SIG-M5 (cell line): Measurements from ENCODE around the gene TIGIT.
"Not testable (repeated sequence)": the region's sequence is repeated elsewhere in the genome, so short reads cannot be mapped to it uniquely, and the experiment has no call there.

Source experiments
- DNase-seq: peaks from one replicate; lab custom pipeline; 2025; lab: John Stamatoyannopoulos, UW

Gene TIGIT

DNA sequence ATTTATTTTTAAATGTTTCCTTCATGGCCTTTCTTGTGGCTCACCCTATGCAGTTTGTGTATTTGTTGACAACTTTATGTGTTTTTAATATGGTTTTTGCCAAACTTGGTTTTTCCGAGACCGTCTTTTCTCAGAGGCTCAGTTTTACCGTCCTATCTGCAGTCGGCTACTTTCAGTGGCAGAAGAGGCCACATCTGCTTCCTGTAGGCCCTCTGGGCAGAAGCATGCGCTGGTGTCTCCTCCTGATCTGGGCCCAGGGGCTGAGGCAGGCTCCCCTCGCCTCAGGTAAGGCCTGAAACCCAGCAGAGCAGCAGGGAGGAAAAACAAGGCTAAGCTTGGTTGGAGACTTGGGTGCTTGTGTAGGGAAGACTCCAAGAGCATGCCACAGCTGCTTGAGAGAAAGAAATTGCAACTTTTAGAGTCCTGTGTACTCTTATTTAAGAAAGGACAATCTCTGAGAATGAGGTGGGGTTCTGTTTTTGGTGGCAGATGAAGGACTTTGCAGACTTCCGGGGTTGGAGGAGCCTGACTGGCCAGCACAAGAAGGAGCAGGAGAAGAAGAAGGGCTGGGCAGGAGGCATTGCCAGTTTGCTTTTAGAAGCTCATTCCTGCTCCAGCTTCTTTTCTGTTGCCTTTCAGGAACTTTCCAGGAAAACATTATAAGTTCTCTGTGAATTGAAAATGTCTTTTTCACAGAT lies at the start of gene TIGIT:
TSS of gene TIGIT (plus strand) at position 191 of the 698 bp plus-strand sequence. CDS start at position 225, 34 bp downstream.
- no peak for DNase-seq

DNA sequence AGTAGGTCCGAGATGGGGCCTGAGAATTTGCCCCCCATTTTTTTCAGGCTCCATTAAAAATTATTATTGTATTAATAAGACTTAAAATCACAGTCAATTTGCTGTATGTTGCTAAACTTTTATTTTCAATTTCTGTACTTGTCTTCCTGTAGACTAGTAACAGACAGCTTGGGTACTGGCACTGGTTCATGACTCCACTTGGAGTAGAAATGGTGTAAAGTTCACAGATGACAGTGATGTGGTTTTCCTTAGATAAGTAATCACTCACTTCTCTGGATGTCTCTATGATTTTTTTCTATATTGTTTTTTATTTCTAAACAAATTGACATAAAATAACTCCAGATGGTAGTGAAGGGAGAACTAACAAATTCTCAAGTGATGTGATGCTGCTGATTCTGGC lies 40.9 kb upstream of the TIGIT start:
- no peak for DNase-seq

- DNase-seq, result no peak
Observed at GRCh38 chr3:114253505-114253904, 40.3 kb upstream of the TIGIT start.

GRCh38 chr3:114259566-114259965 lies 34.3 kb upstream of the TIGIT start:
- DNase-seq, result no peak

DNA sequence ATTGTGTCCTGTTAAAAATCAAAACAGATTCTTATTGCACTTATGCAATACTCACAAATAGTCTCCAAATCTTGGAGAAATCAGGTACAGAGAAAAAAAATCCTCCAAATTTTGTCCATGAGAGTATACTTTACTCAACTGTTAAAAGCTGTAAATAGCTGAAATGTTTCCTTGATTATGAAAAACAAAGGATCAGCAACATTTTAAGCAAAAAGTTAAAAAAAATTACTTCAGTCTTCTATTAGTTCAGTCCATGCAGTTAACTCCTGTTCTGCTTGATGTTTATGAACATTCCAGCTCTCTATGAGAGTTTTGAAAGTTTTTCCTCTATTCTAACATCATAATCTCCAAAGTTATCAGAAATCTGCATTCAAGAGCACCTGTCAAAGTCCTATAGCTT lies 33.7 kb upstream of the TIGIT start:
- DNase-seq, result no peak

GRCh38 chr3:114270019-114270418 lies 23.8 kb upstream of the TIGIT start:
- DNase-seq, result no peak

DNA sequence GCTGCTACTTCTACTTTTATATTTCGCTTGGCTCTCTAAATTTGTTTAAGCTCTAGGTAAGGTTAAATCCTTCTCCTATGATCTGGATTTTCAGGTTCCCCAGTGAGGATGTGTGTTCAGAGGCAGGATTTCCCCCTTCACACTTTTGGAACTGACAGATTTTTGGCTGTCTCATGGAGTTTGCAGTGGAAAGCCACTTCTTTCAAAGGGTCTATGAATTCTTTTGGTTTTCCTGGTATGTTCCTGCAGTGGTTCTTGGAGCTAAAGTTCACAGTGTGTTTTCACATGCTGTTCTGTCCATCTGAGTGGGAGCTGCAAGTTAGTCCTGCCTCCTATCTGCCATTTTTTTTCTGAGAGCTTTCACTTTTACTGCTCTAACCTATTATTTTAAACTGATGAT lies 21.6 kb upstream of the TIGIT start:
- DNase-seq, result no peak

DNA sequence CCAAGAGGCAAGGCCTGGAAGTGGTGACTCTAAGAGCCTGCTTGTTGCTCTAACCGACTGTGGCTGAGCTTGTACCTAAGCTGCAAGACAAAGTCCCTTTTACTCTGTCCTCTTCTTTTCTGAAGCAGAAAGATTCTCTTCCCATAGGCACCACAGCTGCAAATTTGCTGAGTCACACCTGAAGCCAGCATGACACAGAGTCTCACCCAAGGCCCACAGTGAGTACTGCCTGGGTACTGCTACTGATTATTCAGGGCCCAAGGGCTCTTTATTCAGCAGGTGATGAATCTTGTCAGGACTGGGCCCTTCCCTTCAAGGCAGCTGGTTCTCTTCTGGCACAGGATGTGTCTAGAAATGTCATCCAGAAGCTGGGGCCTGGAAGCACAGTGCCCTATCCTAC lies 18.9 kb upstream of the TIGIT start:
- DNase-seq, result no peak

DNA sequence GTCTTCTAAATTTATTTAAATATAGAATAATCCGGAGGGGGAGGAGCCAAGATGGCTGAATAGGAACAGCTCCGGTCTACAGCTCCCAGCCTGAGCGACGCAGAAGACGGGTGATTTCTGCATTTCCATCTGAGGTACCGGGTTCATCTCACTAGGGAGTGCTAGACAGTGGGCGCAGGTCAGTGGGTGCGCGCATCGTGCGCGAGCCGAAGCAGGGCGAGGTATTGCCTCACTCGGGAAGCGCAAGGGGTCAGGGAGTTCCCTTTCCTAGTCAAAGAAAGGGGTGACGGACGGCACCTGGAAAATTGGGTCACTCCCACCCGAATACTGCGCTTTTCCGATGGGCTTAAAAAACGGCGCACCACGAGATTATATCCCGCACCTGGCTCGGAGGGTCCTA lies 17.0 kb upstream of the TIGIT start:
- not testable (repeated sequence) for DNase-seq

- DNase-seq, result no peak
Observed at GRCh38 chr3:114284644-114285043, 9.2 kb upstream of the TIGIT start.

DNA sequence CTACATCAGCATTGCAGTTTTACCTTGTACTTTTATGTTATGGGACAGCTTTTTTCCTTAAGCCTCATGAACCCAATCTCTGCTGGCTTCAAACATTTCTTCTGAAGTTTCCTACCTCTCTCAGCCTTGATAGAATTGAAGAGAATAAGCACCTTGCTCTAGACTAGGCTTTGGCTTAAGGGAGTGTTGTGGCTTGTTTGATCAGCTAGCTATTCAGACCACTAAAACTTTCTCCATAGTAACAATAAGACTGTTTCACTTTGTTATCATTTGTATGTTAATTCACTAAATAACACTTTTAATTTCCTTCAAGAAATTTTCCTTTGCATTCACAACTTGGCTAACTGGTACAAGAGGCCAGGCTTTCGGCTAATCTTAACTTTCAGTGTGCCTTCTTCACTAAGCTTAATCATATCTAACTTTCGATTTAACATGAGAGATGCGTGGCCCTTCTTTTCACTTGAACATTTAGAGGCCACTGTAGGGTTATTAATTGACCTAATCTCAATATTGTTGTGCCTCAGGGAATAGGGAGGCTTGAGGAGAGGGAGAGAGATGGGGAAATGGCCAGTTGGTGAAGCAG lies 8.1 kb upstream of the TIGIT start:
- DNase-seq, result no peak

DNA sequence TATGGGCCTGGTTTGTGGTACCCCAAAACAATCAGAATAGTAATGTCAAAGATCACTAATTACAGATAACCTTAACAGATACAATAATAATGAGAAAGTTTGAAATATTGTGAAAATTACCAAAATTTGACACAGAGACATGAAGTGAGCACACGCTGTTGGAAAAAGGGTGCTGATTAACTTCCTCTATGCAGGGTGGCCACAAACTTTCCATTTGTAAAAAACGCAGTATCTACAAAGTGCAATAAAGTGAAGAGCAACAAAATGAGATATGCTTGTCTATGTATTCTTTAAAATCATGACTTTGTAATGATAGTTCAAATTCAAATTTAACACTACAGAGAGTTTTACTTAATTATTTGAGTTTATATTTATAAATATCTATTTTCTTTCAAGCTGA lies 7.6 kb upstream of the TIGIT start:
- no peak for DNase-seq

DNA sequence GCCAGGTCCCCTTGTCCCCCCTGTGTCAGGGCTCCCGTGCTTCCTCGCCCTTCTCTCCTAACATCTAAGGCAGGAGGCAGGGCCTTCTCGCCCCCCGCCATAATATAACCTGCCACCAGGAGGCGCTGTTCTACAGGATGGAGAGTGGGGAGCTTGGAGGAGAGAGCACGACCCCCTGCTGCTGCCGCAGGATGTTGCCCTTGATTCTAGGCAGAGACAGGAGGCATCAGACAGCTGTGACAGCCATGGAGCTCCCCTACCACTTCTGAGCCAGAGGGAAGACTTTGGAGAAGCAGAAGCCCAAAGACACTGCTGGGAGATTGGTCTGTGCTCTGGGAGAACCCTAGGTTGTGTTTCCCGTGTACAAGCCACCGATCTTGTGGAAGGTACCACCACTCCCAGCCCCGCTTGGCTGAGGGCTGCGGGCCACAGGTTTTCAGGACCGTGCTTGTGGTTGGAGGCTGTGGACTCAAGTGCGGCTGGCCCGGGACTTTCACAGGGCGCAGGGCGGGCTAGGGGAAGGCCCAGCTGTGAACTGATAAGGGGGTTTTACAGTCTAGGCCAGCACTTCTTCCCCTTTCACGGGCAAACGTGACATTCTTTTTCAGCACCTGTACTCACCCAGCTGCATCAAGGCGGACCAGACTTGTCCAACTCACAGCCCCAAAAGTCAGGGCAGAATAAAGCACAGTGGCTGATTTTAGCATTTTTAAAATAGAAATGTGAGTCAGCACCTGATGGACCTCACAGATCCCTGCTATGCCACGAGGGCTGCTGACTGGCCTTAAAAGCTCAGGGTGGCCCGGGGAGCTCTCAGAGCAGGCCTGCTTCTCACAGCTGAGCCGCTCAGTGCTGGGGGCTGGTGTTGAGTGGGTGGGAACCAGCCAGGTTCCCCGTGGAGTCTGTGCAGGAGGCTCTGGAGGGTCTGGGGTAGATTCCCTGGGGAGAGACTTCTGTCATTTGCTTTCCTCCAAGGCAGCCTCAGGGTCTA lies 2.6 kb upstream of the TIGIT start:
- peak; percentile 10 for DNase-seq

GRCh38 chr3:114294940-114295480 lies 1.2 kb downstream of the TIGIT start:
- DNase-seq, result no peak

- no peak for DNase-seq
Observed at GRCh38 chr3:114295946-114296345, 2.1 kb downstream of the TIGIT start.

GRCh38 chr3:114299421-114299820 lies 5.6 kb downstream of the TIGIT start:
- no peak for DNase-seq

DNA sequence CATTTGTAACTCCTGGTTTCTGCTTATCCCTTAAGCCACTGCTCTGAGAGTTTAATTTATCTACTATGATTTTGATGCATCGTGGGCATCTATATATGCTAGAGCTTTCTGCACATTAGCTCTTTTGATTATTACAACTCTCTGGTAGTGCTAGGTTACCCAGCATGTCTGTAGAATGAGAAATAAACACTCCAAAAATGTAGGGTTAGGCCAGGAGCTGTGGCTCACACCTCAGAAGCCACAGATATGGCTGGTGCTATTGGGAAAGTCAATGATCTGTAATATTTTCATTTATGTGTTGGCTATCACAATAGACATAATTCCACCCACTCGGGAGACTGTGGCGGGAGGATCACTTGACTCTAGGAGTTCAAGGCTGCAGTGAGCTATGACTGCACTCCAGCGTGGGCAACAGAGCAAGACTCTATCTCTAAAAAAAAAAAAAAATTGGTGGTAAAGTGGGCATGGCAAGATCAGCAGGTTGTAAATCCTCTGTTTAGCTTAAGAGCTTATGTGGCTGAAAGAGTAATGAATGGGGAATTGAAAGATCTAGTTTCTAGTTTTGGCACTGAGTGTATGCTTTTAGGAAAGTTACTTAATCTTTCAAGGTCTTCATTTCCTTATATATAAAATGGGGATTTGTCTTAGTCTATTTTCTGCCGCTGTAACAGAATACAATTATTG lies 6.3 kb downstream of the TIGIT start:
- DNase-seq, result no peak

- DNase-seq, result no peak
Observed at GRCh38 chr3:114307222-114307830, 13.5 kb downstream of the TIGIT start.

DNA sequence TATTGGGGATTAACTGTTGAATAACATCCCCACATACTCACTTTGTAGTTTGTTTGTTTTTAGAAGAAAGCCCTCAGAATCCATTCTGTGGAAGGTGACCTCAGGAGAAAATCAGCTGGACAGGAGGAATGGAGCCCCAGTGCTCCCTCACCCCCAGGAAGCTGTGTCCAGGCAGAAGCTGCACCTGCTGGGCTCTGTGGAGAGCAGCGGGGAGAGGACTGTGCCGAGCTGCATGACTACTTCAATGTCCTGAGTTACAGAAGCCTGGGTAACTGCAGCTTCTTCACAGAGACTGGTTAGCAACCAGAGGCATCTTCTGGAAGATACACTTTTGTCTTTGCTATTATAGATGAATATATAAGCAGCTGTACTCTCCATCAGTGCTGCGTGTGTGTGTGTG lies 14.0 kb downstream of the TIGIT start:
- DNase-seq, result no peak

GRCh38 chr3:114308377-114308776 lies 14.5 kb downstream of the TIGIT start:
- no peak for DNase-seq

DNA sequence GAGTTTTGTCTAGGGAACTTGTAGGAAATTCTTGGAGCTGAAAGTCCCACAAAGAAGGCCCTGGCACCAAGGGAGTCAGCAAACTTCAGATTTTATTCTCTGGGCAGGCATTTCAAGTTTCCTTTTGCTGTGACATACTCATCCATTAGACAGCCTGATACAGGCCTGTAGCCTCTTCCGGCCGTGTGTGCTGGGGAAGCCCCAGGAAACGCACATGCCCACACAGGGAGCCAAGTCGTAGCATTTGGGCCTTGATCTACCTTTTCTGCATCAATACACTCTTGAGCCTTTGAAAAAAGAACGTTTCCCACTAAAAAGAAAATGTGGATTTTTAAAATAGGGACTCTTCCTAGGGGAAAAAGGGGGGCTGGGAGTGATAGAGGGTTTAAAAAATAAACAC lies 15.0 kb downstream of the TIGIT start:
- no peak for DNase-seq

- no peak for DNase-seq
Observed at GRCh38 chr3:114310695-114311094, 16.9 kb downstream of the TIGIT start.
